SW480 (cell line): ENCODE measurements around the gene PLA2G3.
"Not testable (repeated sequence)": the region's sequence is repeated elsewhere in the genome, so short reads cannot be mapped to it uniquely, and the experiment has no call there.

ENCODE experiments used
- DNase-seq: peaks from one replicate; pipeline ENCODE4 v3.0.0-alpha.2; 2016; ENCODE audit warnings: low spot score

Gene PLA2G3

DNA sequence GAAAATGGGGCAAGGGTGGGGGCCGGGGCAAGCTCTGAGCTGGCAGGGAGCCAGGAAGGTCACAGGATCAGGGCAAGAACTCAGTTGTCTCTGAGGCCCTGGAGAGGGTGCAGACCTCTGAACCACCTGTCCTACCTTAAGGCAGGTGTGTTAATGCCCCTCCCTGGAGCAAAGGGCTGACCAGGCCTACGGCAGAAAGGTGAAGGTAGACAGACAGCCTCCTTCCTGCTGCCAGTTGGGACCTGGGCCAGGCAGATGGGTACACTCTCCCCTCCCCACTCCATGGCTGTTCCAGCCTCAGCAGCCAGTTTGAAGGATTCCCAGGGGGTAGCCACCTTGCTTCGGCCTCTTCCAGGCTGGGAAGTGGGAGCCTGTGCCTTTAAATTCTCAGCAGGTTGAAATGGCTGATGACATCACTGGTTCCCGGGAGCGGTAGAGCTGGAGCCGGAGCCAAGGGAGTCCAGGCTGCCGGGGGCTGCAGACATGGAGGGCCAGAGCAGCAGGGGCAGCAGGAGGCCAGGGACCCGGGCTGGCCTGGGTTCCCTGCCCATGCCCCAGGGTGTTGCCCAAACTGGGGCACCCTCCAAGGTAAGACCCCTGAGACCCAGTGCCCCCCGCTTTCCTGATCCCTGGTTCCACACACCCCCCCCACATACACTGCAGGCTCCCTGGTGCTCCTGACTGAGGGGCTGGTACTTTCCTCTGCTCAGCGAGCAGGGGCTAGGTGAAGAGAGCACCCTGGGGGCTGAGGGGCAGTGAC lies 17.6 kb downstream of the PLA2G3 start, which contains the start of gene INPP5J:
INPP5J (plus strand) TSS at position 435 of the 760 bp plus-strand sequence; CDS start at position 484, 49 bp downstream.
- DNase-seq, result peak; percentile 56

DNA sequence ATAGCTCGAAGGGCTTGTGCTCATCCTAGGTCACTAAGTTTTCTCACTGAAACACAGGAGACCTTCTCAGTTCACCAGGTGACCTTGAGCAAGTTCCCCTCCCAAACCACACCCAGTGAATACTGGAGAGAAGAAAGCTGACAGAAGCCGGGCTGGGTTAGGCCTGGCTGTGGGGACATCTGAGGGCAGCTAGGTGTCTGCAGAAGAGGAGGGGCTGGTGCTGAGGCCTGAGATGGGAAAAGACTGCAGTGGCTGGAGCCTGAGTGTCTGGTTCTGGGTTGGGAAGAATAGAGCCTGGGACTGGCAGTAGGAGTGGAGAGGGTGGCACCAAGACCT lies 18.1 kb downstream of the PLA2G3 start:
- peak; percentile 8 for DNase-seq

DNA sequence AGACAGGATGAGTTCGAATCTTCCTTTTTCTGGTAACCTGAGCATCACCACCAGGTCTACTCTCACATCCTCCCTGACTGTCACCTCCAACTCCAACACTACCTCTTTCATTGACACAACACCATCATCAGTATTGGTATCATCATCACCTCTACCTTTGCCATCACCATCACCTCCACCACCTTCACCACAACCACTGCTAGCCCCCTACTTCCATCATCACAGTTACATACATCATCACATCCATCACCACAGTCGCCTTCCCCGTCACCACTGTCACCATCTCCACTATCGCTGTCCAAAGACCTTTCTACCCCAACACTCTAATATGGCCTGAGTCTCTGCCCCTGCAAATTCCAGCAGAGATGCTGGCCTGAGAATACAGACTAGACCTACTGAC lies 18.9 kb downstream of the PLA2G3 start:
- DNase-seq, result no peak

- DNase-seq, result no peak
Observed at GRCh38 chr22:31120642-31121041, 19.7 kb downstream of the PLA2G3 start.

DNA sequence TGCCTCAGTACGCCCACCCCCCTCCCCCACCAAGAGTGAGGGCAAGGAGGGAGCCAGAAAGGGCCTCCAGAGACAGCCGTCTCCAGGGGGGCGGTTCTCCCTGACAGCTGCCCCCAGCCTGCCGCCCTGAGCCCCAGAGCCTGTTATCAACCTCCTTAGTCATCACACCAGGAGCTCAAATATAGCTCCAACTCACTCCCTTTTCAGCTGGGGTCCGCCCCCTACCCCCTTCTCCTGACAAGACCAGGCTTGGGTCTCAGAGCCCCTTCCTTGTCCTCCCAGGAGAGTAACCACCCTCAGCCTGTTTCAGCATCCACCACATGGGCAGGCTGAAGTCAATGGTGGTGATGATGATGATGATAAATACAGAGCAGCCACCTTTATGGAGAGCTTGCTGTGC lies 20.1 kb downstream of the PLA2G3 start:
- no peak for DNase-seq

GRCh38 chr22:31119026-31119717 lies 21.1 kb downstream of the PLA2G3 start:
- no peak for DNase-seq

DNA sequence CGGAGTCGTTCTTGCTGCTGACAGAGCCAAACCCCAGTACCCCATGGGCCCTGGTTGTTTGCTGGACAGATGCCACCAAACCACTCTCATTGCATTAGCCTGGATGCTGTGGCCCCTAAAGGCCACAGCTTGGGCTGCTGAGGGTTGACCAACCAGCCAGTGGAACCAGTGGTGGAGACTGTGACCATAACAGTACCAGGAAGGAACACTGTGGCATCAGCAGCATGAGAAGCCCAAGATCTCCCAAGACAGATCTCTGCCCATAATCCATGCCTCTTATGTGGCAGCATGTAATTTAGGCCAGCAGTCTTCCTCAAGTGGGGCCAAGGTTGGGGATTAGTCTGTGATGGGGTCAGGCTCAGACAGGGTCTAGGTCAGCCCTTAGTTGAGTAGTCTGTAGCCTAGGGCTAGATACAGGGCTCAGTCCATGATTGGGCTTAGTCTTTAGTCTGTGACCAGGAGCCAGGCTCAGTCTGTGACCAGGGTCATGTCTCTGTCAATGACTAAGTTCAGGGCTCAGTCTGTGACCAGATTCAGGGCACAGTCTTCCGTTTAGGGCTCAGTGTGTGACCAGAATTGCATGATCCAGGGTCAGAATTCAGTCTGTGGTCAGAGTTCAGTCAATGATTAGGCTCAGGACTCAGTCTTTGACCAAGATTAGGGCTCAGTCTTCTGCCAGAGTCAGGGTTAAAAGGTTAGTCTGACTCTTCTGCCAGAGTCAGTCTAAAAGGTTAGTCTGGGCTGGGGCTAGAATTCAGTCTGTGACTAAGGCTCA lies 22.1 kb downstream of the PLA2G3 start:
- no peak for DNase-seq

DNA sequence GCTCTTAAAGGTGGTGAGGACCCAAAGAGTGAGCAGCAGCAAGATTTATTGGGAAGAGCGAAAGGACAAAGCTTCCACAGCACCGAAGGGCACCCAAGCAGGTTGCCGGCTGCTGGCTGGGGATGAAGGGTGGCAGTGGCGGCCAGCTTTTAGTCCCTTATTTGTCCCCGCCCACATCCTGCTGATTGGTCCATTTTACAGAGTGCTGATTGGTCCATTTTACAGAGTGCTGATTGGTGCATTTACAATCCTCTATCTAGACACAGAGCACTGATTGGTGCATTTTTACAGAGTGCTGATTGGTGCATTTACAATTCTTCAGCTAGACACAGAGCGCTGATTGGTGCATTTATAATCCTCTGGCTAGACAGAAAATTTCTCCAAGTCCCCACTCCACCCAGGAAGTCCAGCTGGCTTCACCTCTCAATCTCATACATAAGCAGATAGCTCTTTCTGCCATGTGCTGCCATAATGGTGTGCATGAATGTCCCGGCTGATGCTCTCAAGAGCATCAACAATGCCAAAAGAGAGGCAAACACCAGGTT lies 27.7 kb downstream of the PLA2G3 start:
- not testable (repeated sequence) for DNase-seq

DNA sequence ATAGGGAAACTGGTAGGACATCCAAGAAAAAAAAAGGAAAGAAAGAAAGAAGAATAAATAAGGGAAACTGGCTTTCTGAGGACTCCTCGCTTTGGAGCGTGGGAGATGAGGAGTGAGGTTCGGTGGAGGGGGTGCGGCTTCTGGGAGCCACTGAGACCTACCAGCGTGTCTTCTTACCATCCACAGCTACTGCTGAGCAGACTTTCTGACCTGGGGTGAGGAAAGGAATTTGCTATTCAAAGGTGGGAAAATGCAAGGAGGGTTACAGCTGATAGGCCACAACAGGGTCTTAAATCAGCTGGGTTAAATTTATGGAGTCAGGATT lies 32.5 kb downstream of the PLA2G3 start:
- DNase-seq, result no peak

- DNase-seq, result peak; percentile 95
Observed at GRCh38 chr22:31107178-31107893, 33.0 kb downstream of the PLA2G3 start, which contains the start of gene SELENOM. SELENOM (minus strand) TSS chr22:31107568; CDS start chr22:31107505, 63 bp downstream.

DNA sequence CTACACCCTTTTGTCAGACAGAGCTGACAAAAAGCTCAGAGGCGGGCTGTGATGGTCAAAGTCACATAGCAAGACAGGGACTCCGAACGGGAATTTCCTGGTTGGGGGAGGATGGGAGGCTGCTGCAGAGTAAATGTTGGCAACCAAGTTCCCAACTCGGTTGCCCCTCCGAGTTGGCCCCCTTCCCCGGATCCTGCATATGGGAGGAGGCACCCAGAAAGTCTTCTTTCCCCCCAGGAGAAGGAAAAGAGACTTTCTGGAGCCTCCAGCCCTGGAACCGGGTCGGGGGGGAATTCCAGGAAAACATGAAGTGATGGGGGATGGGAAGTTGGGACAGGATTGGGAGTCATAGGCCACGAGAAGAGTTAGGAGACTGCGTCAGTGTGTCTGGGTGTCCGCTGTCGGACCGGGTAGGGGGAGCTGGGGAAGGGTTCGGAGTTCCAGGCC lies 33.6 kb downstream of the PLA2G3 start:
- no peak for DNase-seq

- DNase-seq, result no peak
Observed at GRCh38 chr22:31106001-31106571, 34.2 kb downstream of the PLA2G3 start.

DNA sequence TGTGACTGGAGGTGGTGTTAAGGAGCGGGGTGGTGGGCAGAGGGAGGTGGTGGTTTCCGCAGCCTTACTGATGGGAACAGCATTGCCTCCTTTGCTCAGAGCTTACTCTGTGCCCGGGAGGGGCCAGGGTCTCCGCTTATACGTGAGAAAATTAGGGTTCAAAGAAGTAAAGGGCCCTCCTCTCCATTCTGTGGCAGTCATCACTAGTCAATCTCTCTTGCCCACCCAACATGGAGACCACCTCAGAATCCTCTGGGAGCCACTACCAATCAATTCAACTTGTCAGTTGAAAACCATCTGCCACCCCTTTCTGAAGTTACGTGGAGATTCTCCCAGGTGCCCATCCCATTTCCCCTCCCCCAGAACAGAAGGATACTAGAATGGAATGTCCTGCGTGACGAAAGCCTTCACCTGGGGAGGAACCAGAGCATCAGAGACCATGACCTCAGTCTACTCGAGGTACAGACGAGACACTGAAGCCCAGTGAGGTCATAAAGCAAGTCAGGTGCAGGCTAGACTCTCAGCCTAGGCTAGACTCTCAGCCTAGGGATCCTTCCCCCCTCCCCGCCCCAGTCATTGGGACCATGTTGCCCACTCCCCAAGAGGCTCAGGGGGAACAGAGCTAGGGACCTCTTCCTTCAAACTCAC lies 34.9 kb downstream of the PLA2G3 start:
- no peak for DNase-seq

DNA sequence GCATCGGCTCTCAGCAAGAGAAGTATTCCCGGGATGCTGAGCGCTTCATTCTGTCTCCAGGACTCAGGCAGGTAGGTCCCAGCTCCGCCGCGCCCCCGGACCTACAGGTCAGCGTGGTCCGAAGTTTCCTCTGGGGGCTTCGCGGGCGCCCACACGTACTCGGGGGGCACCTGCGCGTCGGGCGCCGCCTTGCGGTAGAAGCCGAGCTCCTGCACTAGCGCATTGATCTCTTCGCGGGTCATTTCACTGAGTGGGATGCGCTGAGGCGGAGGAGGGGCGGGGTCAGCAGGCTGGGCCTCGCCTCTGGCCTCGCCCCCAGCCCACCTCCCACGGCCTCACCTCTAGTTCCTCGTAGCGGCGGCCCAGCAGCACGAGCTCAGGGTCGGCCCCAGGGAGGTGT lies 35.4 kb downstream of the PLA2G3 start:
- no peak for DNase-seq

DNA sequence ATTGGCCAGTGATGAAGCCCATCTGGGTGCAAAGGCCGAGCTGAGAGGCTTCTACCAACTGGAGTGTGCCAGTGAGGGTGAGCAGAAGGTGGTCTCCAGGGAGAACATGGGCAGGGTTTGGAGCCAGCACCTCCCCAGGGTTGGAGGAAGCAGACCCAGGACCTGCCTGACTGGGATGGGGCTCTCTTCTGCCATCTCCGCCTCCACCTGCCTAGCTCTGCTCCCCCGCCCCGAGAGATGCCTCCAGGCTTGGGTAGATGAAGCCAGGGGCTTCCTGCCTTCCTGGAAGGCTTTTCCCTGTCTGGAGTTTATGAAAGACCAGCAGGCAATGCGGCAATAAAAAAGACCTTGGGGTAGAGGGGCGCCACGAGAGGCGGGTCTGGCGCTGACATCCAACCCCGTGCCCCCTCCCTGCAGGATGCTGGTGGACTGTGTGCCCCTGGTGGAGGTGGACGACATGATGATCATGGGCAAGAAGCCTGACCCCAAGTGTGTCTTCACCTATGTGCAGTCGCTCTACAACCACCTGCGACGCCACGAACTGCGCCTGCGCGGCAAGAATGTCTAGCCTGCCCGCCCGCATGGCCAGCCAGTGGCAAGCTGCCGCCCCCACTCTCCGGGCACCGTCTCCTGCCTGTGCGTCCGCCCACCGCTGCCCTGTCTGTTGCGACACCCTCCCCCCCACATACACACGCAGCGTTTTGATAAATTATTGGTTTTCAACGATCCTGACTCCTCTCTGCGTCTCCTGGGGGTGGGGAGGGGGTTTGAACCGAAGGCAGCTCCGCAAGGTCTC lies 36.2 kb downstream of the PLA2G3 start:
- no peak for DNase-seq

- DNase-seq, result no peak
Observed at GRCh38 chr22:31103111-31103510, 37.2 kb downstream of the PLA2G3 start.

DNA sequence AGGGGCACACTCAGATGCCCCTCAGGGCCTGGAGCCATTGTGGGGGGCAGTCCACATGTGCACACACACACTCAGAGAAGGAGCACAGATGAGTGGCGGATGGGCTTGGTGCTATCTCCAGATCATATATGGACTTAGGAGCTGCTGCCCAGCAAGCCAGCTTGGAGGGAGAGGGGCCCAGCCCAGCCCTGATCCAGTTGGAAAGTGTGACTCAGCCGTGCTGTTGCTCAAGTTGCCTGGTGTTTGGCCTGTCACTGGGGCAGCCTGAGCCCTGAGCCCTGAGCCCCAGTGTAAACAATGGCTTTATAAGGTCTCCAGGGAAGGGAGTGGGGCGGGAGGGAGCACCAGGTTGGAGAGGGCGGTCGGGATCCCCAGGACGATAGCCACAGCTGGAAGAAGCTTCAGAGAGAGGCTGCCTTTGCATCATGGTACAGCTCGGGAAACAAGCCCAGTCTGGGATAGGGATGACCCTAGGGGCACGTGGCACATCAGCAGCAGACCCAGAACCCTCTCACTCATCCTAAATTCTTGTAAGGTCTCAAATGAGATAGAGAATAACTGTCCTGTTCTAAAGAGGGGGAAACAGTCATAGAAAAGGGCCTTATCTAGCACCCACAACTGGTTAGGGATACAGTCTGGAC lies 37.7 kb downstream of the PLA2G3 start:
- DNase-seq, result peak; percentile 36

DNA sequence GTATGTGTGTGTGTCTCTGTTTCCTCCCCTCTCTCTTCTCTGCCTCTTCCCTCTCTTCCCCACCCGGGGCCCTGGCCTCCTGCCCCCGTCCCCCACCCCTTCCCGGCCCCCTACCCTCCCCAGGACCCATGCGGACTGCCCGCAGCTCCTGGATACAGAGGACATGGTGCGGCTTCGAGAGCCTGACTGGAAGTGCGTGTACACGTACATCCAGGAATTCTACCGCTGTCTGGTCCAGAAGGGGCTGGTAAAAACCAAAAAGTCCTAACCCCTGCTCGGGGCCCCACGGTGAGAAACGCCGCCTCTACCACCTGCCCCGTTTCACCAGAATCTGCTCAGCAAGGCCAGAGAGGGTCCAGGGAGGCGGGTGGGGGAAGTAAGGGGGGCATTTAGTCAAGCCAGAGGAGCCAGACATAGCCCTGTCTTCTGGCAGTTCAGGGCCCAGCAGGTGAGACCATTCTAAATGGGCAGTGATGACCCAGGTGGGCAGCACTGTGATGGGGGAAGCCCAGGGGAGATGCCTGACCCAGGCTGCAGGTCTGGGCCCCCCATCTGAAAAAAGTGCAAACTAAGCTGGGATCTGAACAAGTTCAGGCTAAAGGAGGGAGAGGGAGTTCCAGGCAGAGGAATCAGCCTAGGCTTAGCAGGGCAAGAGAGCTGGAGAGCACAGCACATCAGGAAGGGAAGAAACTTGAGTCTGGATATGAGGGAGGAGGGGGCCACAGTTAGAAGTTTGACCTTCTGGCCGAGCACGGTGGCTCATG lies 39.4 kb downstream of the PLA2G3 start:
- DNase-seq, result no peak
